GM21515 (cell line): ENCODE measurements around the gene ATP6V0A1.
"Not testable (repeated sequence)": the region's sequence is repeated elsewhere in the genome, so short reads cannot be mapped to it uniquely, and the experiment has no call there.

Source experiments
- ATAC-seq: cut with Tn5 transposase; IDR thresholded peaks from one replicate; pipeline ENCODE4 v1.9.1; 2021; ENCODE audit not compliant: unreplicated experiment

ATP6V0A1 gene

DNA sequence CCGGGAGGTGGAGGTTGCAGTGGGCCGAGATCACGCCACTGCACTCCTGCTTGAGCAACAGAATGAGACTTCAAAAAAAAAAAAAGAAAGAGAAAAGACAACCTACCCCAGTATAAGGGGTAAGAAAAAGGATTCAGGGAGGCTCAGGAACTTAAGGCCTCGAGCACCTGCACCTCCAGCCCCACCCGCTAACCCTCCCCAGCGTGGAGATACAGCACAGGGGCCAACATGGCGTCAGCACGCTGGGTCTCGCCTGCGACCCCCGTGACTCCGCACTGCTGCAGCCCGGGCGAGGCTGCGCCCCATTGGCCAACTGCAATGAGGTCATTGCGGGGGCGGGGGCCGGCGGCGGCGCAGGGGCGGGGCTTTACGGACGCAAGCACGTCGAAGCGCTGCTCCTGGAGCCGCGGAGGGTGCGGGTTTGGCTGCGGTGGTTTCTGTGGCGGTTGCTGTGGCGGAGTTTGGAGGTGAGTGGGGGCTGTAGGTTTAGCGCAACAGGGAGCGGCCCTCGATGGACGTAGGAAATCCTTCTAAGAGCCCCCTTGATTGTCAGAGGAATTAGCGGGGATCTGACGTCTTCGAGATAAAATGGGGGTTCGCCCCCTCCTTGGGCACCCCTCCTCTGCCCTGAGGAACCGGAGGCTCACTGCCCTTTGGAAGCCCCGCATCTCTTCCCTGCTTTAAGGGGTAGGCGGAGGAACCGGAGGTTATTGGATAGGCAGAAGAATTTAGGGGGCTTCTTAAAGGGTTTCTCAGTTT lies at the start of gene ATP6V0A1:
TSS of gene ATP6V0A1 (plus strand) at position 382 of the 759 bp plus-strand sequence. CDS start 2,017 bp downstream, outside the sequence.
- peak; percentile 63 for ATAC-seq

DNA sequence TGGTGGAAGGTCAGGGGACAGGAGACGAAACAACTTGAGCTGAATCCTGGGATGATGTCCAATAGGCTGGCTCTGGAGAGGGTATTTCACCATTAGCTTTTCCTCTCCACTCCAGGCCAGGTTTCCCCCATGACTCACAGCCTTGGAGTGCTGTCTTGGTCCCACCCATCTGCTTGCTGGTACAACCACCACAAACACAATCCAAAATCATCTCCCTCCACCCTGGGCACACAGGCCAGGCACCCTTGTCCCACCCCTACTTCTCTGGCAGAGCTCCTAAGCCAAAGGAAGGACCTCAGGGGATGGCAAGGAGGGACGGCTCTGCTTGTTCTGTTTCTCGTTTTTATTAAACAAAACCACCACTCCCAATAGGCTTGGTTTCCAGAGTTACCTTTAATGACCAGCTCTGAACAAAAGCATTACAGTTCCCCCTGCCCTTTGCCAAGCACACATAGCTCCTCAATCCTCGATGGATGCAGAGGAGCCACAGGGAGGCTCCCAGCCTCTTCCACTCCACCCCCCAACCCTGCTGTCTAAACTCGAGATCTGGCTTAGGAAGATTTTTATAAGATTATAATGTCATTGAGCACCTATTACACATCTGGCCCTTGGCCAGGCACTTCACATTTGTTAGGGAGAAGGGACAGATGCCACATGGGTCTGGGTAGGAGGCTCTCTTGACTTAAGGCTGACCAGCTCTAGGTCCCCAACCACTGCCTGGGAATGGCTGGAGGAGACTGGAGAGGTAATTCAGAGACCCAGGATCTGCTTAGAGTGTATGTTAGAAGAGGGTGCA lies 49.0 kb upstream of the ATP6V0A1 start:
- ATAC-seq: no peak

DNA sequence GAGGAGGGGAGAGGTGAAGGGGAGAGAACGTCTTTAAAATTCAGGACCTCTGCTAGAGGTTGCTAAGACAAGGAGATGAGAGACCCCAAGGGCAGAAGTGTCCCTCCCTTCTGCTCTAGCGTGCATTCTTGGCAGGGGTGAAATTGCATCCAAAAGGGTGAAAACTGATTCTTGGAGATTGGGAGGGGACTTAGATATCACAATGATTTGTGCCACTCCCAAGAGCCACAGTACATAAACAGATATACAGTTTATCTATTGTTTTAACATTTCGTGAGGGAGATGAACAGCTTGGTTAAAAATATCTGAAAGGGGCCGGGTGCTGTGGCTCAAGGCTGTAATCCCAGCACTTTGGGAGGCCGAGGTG lies 48.4 kb upstream of the ATP6V0A1 start:
- no peak for ATAC-seq

GRCh38 chr17:42411361-42411760 lies 47.3 kb upstream of the ATP6V0A1 start:
- no peak for ATAC-seq

DNA sequence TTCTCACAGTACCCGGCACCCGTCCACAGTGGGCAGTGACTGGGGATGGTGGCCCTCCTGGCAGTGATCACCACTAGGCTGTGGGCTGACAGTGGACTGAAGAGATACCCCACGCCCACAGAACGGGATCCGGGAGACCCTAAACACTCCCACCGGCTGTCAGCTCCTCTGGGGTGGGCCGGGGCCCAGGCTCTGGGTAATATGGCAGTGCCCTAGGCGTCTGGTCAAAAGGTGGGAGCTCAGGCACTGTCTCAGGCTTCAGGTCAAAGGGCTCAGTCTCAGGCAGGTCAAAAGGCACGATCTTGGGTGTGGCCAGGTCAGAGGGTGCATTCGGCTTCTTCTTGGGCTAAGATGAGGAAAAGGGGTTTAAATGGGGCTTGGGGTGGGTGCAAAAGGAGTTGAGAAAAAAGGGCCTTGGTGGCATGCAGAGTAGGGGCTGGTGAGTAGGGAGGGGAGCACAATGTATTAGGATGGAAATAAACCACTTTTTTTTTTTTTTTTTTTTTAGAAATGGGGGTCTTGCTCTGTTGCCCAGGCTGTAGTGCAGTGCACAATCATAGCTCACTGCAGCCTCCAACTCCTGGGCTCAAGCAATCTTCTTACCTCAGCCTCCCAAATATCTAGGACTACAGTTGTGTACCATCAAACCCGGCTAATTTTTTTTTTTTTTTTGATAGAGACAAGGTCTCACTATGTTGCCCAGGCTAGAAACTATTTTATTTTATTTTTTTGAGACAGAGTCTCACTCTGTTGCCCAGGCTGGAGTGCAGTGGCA lies 46.6 kb upstream of the ATP6V0A1 start:
- ATAC-seq: no peak

DNA sequence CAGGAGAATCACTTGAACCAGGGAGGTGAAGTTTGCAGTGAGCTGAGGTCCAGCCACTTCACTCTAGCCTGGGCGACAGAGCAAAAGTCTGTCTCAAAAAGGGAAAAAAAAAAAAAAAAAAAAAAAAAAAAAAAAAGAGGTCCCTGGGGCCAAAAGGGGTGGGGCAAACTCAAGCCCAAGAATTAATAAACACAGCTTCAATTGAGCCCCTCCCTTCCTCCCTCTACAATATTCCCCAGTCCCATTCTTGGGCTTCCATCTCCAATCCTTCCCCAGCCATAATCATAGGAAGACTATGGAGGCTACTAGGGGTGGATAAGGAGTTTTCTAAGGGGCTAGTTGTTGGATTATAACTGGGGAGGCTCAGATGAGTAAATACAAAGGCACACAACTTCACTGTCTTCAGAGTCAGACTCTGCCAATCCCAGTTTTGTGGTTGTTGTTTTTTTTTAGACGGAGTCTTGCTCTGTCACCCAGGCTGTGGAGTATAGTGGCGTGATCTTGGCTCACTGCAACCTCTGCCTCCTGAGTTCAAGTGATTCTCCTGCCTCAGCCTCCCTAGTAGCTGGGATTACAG lies 45.1 kb upstream of the ATP6V0A1 start:
- ATAC-seq: no peak

- no peak for ATAC-seq
These were observed 43.8 kb upstream of the ATP6V0A1 start for GRCh38 chr17:42414704-42415409.

DNA sequence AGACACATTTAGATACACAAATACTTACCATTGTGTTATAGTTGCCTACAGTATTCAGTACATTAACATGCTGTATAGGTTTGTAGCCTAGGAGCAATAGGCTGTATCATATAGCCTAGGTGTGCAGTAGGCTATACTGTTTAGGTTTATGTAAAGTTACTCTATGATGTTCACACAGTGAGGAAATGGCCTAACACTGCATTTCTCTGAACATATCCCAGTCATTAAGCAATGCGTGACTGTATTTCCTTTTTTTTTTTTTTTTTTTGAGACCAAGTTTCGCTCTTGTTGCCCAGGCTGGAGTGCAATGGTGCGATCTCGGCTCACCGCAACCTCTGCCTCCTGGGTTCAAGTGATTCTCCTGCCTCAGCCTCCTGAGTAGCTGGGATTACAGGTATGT lies 40.7 kb upstream of the ATP6V0A1 start:
- not testable (repeated sequence) for ATAC-seq

GRCh38 chr17:42421136-42421506 lies 37.6 kb upstream of the ATP6V0A1 start:
- ATAC-seq: no peak

GRCh38 chr17:42421507-42422338 lies 37.0 kb upstream of the ATP6V0A1 start:
- ATAC-seq: no peak

GRCh38 chr17:42422412-42422957 lies 36.2 kb upstream of the ATP6V0A1 start:
- no peak for ATAC-seq

- ATAC-seq: no peak
These were observed 35.5 kb upstream of the ATP6V0A1 start, which contains the start of gene CAVIN1 for GRCh38 chr17:42422958-42423712. Gene CAVIN1 (minus strand): TSS chr17:42423256. CDS start chr17:42423097, 159 bp downstream.

DNA sequence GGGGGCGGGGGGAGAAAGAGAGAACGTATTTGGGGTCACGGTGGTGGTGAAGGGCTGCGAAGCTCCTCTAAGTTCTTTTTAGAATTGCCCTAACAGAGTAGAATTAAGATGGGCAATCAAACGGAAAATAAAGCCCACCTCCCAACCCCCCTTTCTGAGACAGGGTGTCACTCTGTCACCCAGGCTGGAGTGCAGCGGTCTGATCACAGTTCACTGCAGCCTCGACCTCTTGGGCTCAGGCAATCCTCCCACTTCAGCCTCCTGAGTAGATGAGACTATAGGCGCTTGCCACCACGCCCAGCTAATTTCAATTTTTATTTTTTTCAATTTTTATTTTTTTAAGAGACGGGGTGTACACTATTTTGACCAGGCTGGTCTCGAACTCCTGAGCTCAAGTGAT lies 34.9 kb upstream of the ATP6V0A1 start:
- ATAC-seq: no peak

GRCh38 chr17:42424991-42425610 lies 33.6 kb upstream of the ATP6V0A1 start:
- ATAC-seq: no peak

GRCh38 chr17:42428141-42428944 lies 30.3 kb upstream of the ATP6V0A1 start:
- ATAC-seq: no peak

DNA sequence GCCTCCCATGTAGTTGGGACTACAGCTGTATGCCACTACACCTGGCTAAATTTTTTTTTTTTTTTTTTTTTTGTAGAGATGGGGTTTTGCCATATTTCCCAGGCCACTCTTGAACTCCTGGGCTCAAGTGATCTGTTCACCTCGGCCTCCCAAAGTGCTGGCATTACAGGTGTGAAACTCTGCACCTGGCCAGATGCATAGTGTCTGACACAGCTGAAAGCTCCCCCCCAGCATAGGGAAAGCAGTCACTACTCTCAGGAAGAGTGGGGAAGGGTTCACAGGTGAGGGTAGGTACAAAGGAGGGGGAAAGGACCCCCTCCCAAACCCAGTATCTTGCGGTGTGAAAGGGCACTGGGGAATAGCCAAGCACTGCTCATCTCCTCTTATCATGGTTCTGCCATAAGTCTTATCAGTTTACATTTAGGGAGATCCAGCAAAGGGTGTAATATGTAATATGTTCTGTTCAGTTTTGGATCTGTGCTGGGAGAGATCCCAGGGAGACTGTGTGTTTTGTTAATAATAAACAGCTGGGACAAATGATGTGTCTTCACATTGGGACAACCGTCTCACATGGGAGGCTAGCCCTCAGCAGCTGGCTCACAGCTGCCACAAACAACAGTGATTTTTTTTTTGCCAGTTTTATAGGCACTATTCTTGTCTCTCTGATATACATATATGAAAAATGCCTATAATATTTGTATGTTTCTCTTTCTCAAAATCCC lies 28.8 kb upstream of the ATP6V0A1 start:
- no peak for ATAC-seq

- ATAC-seq: no peak
These were observed 26.9 kb upstream of the ATP6V0A1 start for GRCh38 chr17:42431758-42432161.
